ENCODE measurements around the gene KIF22.
"Not testable (repeated sequence)": the region's sequence is repeated elsewhere in the genome, so short reads cannot be mapped to it uniquely, and the experiment has no call there.

KIF22 gene

GRCh38 chr16:29814592-29814991, 24.0 kb downstream of the KIF22 start:
- no peak for DNase-seq (ENCODE audit: low read depth, low spot score)

- DNase-seq (ENCODE audit: low read depth, low spot score): peak; percentile 28
These were observed 24.6 kb downstream of the KIF22 start for GRCh38 chr16:29815032-29815721.

GRCh38 chr16:29815793-29816693, 25.5 kb downstream of the KIF22 start, which contains the start of gene PAGR1:
Gene PAGR1 (plus strand): TSS chr16:29816152. CDS start chr16:29816526, 374 bp downstream.
- peak; percentile 100 for DNase-seq (ENCODE audit: low read depth, low spot score)

- DNase-seq (ENCODE audit: low read depth, low spot score): peak; percentile 81
These were observed 26.3 kb downstream of the KIF22 start for GRCh38 chr16:29816694-29817441.

DNA sequence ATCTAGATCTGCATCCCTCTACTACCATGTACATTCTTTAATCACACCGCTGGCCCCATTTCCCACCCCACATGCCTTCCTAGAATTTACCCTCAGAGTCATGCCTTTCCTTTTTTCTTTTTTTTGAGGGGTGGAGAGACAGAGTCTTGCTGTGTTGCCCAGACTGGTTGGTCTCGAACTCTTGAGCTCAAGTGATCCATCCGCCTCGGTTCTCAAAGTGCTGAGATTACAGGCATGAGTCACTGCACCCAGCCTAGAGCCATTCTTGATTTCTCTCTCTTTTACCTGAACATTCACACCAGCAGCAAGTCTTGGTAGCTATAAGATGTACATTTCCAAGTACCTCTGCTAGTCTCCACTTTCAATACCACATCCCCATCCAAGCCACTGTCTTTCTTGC, 27.5 kb downstream of the KIF22 start:
- DNase-seq (ENCODE audit: low read depth, low spot score): no peak

- no peak for DNase-seq (ENCODE audit: low read depth, low spot score)
These were observed 29.0 kb downstream of the KIF22 start for GRCh38 chr16:29819506-29819905.

DNA sequence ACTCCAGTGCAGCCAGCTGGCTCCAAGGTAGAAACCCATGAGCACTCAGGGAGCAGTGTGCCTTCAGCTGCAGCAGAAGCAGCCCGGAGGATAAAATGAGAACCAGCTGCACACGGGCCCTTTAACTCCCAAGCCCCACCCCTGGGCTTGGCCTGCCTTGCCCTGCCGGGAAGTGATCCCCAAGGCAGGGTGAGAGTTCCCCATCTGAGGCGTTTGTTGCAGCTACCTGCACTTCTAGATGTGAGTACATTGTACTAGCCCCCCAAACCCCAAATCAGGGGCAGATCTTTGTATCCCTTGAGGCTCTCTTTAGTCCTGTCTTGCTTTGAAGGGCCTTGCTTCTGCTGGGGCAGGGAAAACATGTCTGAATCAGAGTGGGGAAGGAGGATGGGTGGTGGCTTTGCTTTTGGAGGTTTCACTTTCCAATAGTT, 29.7 kb downstream of the KIF22 start, which contains the start of gene MVP:
Gene MVP, plus strand, starts transcription at position 192 of the 431 bp plus-strand sequence. CDS start 10,088 bp downstream, outside the sequence.
- DNase-seq (ENCODE audit: low read depth, low spot score): peak; percentile 71

GRCh38 chr16:29820730-29821642, 30.4 kb downstream of the KIF22 start:
- DNase-seq (ENCODE audit: low read depth, low spot score): peak; percentile 35

DNA sequence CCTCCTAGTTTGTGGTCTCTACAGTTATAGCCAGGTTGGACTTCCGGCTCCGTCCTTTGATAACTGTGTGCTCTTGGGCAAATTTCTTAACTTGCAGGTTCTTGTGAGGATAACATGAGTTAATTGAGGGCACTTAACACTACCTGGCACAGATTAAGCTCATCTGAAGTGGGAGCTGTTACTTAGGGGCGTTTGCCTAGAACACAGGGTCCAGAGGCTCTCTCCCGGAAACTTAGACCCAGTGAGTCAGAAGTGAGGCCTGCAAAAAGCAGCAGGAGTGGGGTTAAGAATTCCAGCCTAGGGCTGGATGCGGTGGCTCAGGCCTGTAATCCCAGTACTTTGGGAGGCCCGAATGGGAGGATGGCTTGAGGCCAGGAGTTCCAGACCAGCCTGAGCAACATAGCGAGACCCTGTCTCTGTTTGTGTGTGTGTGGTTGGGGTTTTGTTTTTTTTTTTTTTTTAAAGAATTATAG, 31.1 kb downstream of the KIF22 start:
- peak; percentile 82 for DNase-seq (ENCODE audit: low read depth, low spot score)

DNA sequence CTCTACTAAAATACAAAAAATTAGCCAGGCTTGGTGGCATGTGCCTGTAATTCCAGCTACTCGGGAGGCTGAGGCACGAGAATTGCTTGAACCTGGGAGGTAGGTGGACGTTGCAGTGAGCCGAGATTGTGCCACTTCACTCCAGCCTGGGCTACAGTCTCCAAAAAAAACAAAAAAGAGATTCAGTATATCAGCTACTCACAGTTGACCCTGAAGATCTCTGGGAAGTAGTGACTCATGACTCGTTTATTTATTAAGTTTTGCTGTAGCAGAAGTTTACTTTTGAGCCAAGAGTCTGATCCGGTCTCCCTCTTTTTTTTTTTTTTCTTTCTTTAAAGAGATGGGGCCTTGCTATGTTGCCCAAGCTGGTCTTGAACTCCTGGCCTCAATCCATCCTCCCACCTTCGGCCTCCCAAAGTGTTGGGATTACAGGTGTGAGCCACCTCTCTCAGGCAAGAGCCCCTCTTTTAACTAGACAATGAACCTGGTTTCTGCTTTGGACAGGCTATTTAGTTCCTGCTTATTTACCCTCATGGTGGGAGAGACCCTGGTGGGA, 34.1 kb downstream of the KIF22 start:
- peak; percentile 57 for DNase-seq (ENCODE audit: low read depth, low spot score)

DNA sequence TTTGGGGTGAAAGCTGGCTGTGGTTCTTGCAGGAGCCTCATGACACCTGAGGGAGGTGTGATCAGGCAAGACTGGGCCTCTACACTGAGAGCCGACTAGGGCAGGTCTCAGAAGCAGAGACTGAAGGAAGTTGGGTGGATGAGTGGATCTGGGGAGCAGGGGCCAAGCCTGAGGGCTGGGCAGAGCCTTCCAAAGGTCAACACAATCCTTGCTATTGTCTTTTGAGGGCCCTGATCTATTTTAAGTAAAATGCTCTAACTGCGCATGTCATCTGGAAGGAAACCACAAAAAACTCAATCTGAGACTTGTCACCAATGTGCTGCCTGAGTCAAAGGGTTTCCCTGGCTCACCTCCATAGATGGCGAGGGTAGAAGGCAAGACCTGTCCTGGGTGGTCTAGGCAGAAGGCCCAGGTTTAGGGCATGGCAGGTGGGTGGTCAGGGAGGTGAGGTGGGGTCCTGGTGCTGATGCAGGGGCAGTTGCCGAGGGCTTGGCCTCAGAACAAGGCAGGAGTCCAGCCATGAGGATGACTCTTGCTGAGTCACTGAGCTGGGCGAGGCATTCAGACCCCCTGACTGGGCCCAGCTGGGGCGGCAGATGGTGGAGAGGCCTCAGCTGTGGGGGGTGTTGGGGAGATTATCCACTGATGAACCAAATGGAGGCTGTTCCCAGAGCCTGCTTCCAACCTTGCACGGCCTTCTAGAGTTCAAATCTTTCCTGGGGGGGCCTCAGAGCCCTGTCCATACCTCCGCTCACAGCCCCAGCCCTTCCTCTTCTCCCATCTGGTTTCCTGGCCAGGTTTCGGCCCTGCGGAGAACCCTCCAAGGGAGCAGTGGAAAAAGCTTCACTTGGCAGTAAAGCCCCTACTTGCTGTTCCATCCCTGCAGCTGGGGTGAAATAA, 34.8 kb downstream of the KIF22 start:
- DNase-seq (ENCODE audit: low read depth, low spot score): peak; percentile 80

GRCh38 chr16:29826342-29826695, 35.8 kb downstream of the KIF22 start:
- DNase-seq (ENCODE audit: low read depth, low spot score): no peak

DNA sequence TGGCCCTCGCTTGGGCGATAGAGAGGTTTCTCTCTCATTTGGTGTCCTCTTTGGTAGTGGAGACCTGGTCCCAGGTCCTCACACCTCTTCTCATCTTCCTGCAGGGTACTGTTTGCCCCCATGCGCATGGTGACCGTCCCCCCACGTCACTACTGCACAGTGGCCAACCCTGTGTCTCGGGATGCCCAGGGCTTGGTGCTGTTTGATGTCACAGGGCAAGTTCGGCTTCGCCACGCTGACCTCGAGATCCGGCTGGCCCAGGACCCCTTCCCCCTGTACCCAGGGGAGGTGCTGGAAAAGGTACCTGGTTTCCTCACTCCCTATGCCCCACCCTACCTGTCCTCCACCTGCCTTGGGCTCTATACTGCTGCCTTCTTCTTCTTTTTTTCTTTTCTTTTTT, 40.2 kb downstream of the KIF22 start:
- DNase-seq (ENCODE audit: low read depth, low spot score): no peak

DNA sequence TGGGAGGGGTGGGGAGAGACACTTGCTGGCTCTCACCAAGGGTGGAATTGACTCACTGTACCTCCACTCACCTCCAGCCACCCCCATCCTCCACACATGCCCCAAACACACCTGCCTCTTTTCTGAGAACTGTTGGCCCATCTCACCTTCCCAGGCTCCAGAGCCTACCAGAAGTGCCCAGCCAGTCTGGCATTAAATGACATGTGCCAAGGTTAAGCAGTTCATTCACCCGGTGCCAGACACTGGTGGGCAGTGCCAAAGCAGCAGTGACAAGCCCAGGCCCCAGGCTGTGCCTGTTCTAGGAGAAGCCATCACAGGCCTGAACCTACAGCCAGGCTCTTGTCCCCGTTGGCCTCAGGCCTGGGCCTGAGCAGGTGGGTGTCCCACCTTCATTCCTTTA, 40.9 kb downstream of the KIF22 start:
- no peak for DNase-seq (ENCODE audit: low read depth, low spot score)

DNA sequence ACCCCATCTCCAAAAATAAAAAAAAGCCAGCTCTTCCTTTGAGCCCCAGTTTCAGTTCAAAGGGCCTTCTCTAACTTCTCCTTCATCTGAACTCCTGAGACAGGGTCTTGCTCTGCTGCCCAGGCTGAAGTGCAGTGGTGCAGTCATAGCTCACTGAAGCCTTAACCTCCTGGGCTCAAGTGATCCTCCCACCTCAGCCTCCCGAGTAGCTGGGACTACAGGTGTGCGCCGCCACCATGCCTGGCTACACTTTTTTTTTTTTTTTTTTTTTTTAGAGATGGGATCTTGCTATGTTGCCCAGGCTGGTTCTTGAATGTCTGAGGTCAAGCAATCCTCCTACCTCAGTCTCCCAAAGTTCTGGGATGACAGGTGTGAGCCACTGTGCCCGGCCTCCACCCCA, 42.7 kb downstream of the KIF22 start:
- DNase-seq (ENCODE audit: low read depth, low spot score): not testable (repeated sequence)

- no peak for DNase-seq (ENCODE audit: low read depth, low spot score)
These were observed 43.5 kb downstream of the KIF22 start for GRCh38 chr16:29834079-29834478.

GRCh38 chr16:29835926-29836325, 45.4 kb downstream of the KIF22 start:
- no peak for DNase-seq (ENCODE audit: low read depth, low spot score)

- no peak for DNase-seq (ENCODE audit: low read depth, low spot score)
These were observed 46.1 kb downstream of the KIF22 start for GRCh38 chr16:29836623-29837022.

- DNase-seq (ENCODE audit: low read depth, low spot score): peak; percentile 28
These were observed 47.3 kb downstream of the KIF22 start for GRCh38 chr16:29837841-29838240.

Measured in astrocyte of the hippocampus (primary cell).